Fibroblast of peridontal ligament (primary cell): ENCODE results near the gene SWAP70.
A peak's percentile ranks its signal among the peaks of the same experiment; 100 is the strongest.

Experiments
- DNase-seq: peaks from one replicate; pipeline ENCODE4 v3.0.0-alpha.2; 2010; ENCODE audit errors: extremely low read depth

SWAP70 gene

DNA sequence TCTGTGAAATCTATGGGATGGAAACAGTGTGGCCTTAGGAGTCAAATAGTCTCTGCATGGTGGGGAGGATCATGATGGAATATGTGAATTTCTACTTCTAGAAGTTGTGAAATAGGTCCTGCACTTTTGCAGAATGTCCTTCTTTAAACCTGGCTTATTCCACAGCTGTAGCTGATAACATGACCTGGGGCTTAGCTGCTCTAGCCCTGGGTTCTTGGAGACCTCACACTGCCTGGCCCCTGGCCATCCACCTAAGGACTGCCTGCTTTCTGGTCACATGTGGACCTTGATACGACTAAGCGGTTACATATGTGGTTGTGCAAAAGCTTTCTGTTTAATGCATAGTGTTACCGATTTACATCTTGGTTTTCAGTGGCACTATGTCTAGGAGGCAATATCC, 88.2 kb downstream of the SWAP70 start:
- peak; percentile 41 for DNase-seq

DNA sequence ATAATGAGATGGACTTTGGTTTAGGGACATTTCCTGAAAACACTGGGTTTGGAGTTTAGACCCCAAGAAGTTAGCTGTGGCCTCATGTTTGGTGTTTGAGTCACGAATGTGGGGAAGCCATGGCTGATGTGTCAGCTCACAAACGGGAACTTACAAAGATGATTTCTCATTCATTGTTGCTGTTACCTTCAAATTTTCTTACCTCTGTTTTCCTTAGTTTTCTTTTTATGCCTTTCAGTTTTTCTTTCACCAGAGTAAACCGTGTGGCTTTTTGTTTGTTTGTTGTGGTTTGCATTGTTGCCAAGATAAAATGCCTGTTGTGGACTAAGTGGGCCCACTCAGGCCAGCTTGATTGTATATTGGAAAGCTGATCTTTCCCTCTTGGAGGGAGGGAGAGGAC, 89.1 kb downstream of the SWAP70 start:
- peak; percentile 76 for DNase-seq

DNA sequence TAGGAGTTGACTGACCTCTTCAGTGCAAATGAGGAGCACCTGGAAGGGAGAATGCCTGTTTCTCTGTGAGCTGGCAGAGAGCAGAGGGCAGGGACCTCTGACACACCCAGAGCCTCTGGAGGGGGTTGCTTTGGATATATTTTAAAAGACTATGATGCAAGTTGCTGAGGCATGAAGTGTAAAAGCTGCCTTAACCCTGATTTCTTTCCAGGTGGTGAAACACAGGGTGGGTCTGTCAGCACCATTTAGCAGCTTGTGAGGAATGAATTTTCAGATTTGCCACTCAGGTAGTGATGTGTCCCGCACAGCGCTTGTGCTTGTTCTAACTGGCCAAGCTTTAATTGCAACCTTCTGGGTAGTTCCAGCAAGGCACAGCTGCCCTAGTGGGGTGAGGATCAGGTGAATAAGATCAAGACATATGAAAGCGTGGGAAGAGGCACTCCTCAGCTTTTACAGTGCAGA, 90.2 kb downstream of the SWAP70 start:
- DNase-seq, result peak; percentile 26

DNA sequence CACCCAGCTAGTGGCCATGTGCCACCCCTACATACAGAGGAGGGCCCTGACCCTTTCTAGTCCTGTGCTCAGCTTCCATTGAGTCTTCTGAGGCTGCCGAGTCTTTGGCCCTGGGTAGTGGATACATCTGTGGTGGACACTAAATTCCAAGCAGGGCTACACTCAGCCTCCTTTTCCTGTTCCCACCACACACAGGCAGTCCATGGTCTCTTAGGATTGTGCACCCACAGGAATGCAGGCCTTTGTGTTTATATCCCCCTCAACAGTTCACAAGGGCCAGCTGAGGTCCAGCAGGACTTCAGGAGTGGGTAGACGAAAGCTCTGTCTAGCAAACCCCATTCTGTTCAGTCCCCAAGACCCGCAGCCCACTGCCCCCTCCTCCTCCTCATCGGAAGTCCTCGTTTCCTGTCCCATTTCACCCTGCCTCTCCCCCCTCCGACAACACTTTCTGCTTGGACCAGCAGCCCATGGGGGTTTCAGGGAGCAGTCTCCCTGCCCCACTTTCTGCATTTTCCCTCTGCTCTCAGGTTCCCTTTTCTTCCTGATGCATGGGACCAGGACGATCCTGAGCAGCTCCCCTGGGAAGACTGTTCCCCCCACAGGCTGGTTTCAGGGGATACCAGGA, 91.8 kb downstream of the SWAP70 start:
- peak; percentile 66 for DNase-seq

DNA sequence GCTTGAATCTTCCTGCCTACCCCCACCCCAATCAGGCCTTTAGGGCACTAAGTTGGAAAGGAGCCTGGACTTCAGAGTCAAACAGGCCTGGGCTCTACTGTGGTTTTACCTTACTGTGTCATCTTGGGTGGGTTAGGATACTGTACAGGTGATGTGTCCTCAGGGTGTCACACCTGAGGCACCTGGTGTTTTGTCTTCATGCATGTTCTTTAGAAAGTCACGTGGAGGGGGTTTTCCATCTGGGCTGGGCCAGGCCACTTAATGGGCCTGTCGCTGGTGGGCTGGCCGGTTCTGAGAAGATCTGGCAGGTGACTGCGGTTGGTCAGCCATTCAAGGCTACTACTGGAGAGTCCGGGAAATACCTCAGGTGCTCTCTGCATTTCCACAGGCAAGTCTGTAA, 92.6 kb downstream of the SWAP70 start:
- DNase-seq, result no peak

- DNase-seq, result no peak
Measured at GRCh38 chr11:9756878-9757277, 93.0 kb downstream of the SWAP70 start.

- peak; percentile 63 for DNase-seq
Measured at GRCh38 chr11:9757809-9758636, 94.1 kb downstream of the SWAP70 start.

DNA sequence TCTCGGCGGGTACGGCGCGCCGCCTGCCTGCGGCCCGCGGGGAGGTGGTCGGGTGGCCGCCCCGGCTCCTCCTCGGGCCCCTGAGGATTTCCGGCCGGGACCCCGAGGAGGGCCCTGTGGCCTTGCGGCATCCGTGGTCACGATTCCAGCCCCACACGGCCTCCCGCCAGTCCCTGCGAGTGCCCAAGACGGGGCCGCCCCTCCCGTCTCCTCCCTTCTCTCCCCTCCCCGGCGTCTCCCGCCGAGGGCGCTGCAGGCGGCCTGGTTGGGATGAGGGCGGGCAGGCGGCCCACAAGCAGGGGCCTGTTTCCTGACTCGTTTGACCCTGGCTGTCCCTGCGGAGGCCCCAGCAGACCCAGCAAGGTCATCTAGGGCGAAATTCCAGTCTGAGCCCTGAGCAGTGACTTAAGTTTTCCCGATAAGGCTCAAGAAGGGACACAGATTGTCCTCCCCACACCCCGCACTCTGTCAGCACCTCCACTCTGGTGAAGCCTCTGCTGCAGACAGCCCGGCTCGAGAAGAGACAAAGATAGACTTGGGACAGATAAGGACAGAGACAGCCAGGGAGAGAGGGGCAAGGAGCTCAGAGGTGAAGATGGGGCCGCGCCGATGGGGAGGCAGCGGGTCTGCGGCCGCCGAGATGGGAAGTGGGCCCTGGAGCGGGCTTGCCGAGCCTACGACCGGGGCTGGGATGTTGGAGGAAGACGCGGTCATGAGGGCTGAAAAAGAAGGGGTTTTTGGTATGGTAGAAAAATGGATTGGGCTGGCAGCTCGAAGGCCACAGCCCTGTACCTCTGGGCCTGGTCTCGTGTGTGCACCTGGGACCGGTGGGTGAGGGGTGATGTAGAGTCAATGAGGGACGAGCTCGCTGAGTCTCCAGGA, 95.0 kb downstream of the SWAP70 start:
- DNase-seq, result peak; percentile 66

GRCh38 chr11:9759519-9760192, 95.8 kb downstream of the SWAP70 start:
- DNase-seq, result peak; percentile 94

DNA sequence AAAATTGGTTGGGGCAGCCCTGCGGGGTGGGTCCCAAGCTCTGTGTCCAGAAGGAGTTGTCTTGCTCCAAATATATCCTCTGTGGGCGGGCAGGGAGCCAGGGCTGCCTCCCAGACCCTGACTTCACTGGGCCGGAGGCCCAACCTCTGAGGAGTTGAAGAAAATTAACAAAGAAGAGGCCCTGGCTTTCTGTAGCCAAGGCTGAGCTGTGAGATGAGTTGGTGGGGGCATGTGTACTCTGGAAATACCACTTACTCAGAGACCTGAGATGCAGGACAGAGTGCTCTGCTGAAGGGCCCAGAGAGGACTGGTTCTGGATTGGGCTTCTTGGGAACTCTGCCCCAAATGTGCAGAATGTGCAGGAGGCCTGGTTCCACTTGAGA, 96.3 kb downstream of the SWAP70 start:
- DNase-seq, result peak; percentile 98

DNA sequence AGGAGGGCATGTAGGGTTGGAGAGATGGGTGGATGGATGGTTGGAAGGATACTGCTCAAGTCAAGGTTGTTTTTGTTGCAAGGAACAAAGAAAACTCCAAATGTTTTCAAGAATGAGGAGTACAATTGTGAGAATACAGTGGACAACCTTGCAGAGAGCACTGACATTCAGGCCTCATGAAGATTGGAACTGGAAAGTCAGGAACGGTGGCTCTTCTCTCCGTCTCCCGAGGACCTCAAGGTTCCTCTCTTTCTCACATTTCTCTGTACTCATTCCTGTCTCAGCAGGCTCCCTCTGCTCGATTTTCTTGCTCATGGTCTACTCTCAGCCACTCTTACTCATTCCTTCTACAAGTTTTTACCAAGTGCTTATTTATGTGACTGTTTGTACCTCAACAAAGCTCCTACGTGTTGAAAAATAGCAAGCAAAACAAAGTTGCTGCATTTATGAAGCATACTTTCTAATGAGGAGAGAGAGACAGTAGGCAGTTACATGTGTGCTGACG, 97.6 kb downstream of the SWAP70 start:
- no peak for DNase-seq

- DNase-seq, result no peak
Measured at GRCh38 chr11:9762531-9762930, 98.7 kb downstream of the SWAP70 start.

- no peak for DNase-seq
Measured at GRCh38 chr11:9763301-9763700, 99.4 kb downstream of the SWAP70 start.

- peak; percentile 98 for DNase-seq
Measured at GRCh38 chr11:9765320-9766101, 101.6 kb downstream of the SWAP70 start.

DNA sequence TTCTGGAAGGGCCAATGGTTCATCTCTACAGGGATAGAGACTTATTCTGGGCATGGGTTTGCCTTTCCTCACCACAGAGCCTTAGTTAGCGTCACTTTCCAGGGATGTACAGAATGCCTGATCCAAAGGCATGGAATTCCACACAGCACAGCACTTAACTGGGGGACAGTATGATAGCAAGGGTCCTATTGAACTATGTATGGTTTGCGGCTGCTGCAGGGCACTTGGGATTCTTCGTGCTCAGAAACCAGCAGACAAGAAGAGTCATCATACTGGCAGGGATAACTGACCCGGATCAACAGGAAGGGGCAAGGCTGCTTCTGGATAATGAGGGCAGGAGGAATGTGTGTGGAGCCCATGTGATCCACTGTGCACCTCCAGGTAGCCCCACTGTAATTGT, 105.7 kb downstream of the SWAP70 start:
- no peak for DNase-seq

DNA sequence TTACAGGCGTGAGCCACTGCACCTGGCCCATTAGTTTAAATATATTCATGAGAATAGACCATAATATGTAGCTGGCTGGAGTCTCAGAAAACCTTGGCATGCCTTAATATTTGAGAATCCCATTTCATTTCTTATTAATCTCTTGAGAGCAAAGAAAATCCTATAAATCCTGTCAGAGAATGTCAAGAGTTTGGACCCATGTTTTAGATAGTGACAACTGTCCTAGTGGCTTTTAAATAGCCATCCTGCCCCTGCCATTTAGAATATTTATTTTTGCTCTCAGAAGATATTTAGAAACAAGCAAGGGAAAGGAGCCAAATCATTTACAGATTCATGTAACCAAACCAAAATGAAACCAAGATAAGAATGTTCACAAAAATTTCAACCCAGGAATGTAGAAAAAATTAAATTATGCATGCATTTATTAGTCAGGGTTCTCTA, 107.2 kb downstream of the SWAP70 start:
- DNase-seq, result no peak

DNA sequence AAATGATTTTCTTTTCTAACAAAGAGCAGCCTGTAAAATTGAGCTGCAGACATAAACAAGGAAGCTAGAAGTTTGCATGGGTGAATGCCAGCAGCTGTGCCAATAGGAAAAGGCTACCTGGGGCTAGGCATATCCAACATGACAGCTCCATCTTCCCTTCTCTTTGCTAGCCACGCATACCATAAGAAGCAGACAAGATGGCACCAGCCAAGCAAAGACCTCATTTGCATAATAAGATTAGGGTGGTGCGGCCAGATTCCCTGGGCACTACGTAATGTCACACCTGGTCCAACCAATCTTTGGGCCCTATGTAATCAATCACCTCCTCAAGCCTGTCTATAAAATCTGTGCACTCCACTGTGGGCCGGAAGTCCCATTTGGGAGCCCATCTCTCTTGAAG, 108.3 kb downstream of the SWAP70 start:
- no peak for DNase-seq

GRCh38 chr11:9773524-9773923, 109.6 kb downstream of the SWAP70 start:
- no peak for DNase-seq

DNA sequence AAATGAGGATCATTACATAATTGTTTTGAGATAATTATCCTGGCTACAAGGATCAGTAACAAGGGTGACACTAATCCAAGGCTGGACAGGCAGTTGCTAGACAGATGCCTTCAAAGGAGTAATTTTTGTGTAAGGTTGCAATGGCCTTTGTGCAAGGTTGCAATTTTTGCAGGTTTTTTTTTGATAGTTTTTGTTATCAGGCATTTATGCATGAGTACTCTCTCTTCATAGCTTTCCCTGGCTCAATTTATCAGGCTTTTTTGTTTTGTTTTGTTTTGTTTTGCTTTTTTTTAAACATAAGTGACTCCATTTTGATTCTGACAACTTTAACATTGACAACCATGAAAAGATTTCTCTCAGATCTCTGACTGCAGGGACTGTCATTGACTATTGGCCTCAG, 110.2 kb downstream of the SWAP70 start:
- no peak for DNase-seq

DNA sequence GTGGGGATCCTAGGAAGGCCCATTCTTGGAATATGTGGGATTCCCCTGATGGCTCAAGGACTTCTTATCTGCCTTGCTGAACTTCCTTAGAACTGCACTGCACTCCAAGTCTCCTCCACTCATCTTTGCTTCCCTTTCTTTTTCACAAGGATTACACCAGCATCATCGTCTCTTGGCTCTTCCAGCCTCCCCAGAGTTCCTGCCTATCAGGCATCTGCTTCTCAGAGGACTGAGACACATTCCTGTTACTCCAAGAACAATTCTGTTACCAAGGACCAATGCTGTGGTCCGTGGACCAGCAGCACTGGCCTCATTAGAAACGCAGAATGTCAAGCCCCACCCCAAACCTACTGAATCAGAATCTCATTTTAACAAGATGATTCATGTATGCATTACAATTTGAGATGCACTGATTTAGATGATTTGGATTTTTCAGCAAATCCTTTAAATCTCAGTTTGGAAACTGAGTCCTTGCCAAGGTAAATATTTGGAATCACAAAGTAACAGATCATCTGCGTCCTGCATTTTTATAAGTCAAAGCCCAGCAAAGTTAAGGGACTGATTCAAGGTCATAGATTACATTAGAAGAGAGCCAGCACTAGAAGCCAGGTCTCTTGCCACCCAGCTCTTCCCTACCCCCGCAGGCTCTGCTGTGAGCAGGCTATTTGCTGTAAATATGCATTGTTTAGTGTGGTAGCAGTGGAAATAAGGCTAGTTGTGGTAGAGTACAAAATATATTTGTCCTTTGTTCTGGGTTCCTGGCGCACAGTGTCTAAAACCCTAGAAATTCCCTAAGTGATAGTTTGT, 110.9 kb downstream of the SWAP70 start:
- DNase-seq, result peak; percentile 97
